Measurements from ENCODE around the gene SNX12.

DNA sequence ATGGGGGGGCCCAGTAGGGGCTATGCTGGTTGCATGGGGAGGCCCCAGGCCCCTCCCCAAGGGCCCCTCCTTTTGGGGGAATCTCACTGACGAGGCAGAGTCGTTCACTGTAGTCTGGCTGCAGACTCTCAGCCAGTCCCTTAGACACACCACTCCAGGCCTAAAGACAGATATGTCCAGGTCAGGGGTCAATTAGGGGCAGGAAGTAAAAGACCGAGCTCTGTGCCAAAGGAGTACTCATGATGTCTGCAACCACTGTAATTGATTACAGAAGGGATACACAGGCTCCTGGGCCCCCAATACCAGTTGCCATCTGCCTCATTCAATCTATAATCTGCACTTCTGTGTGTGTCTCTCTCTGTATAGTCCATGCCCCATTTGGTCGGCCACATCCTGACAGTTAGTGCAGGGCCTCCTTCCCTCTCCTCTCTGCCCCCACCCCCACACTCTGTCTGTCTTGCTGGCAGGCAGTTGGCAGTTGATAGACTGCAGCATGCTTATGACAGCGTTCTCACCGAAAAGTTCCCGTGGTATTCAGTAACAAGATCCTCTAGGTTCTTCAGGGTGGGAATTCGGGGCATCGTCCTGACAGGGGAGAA, 39.7 kb upstream of the SNX12 start:
- TF ChIP-seq EZH2 (IDR thresholded peaks at IDR 0.05; ENCODE audit: insufficient read depth, poor library complexity, severe bottlenecking) (no peak), EZH2phosphoT487 (IDR thresholded peaks at IDR 0.05; ENCODE audit: insufficient read depth, low read depth) (no peak)
